Measurements from ENCODE around the gene ZNF780A. TPM values are rescaled to one million over a fixed set of nuclear protein-coding genes. Genes with fewer than 3 reads are reported as not detected.
"Not testable (repeated sequence)": the region's sequence is repeated elsewhere in the genome, so short reads cannot be mapped to it uniquely, and the experiment has no call there.

ZNF780A gene
- 10 to 100 TPM; 12.7 to 17.8 TPM for total RNA-seq

- peak; percentile 92 to 97 for ATAC-seq
- Mint-ChIP-seq H3K9me3 (peaks cover 0 to 4% of the 10 kb centered on the region in 2 donors), H3K27ac (peak within 1 kb of the TSS; percentile 95 to 99), H3K36me3 (peaks cover 19 to 27% of the 10 kb centered on the region in 2 donors)
- DNase-seq (ENCODE audit: low spot score in 2 of 2) = peak; percentile 73 to 83
Observed at GRCh38 chr19:40090241-40091204, at the start of gene ZNF780A. Gene ZNF780A, minus strand, starts transcription at chr19:40090943. Its CDS starts 6,190 bp downstream, at chr19:40084753.

- no peaks in the 10 kb centered on the region for H3K36me3 Mint-ChIP-seq
- no peak overlapping the region for H3K27ac Mint-ChIP-seq
- ATAC-seq (no peak), DNase-seq (ENCODE audit: low spot score in 2 of 2) (no peak)
- no peaks in the 10 kb centered on the region for H3K9me3 Mint-ChIP-seq
Observed at GRCh38 chr19:40139533-40140287, 49.0 kb upstream of the ZNF780A start.

DNA sequence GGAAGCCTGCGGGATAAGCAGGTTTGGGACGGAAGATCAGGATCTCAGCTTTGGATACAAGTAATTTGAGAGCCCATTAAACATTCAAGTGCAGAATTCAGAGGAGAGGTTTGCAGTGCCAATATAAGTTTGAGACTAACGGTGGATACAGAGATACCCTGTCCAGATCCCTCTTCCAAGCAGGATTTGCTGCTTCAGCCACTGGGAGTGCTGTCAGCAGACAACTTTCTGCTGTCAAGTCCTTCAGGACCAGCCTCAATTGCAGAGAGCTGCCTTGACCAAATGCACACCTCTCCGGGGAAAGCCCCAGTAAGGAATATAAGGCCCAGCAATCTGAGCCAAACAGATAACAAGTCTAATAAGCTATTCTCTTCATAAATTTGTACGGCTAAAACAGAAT is 46.1 kb upstream of the ZNF780A start:
- Mint-ChIP-seq H3K36me3 (no peaks in the 10 kb centered on the region), H3K9me3 (no peaks in the 10 kb centered on the region), H3K27ac (no peak overlapping the region)
- DNase-seq (ENCODE audit: low spot score in 2 of 2) = no peak
- ATAC-seq = no peak

GRCh38 chr19:40134866-40135265 is 44.1 kb upstream of the ZNF780A start:
- Mint-ChIP-seq H3K36me3 (peaks cover 0 to 1% of the 10 kb centered on the region in 2 donors), H3K27ac (no peak overlapping the region), H3K9me3 (peaks cover 0 to 4% of the 10 kb centered on the region in 2 donors)
- DNase-seq (ENCODE audit: low spot score in 2 of 2) = no peak
- no peak for ATAC-seq

DNA sequence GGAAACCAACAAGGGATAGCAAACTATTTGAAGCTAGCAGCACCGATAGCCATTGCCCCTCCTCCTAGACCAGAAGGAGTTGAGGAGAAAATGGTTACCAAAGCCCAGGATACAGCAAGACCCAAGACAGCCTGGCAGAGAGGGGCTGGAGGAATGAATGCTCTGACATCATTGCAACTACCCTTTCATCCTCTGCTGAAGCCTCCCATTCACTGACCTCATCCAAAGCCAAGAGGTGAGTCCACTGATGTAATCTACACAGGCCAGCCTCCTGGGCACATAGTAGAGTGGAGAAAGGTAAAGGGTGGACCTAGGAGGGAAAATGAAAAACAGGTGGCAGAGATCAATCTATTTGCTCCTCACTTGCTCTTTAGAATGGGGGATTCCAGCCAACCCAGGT is 42.7 kb upstream of the ZNF780A start:
- Mint-ChIP-seq H3K36me3 (peaks cover 6 to 7% of the 10 kb centered on the region in 2 donors), H3K9me3 (peaks cover 5 to 9% of the 10 kb centered on the region in 2 donors), H3K27ac (no peak overlapping the region)
- DNase-seq (ENCODE audit: low spot score in 2 of 2) (no peak), ATAC-seq (no peak)

DNA sequence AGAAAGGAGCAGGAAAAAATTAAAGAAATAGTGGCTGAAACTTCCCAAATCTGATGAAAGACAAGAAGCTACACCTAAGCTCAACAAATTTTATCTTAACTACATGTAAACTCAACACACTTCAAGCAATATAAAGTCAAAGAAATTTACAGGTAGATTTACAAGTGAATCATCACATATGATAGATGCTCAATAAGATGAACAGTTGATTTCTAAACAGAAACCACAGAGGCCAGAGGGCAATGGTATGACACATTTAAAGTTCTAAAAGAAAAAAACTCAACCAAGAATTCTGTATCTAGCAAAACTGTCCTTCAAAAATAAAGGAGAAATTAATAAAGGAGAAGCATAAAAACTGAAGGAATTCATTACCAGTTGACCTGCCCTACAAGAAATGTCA is 39.3 kb upstream of the ZNF780A start:
- Mint-ChIP-seq H3K27ac (no peak overlapping the region), H3K36me3 (peaks cover 6 to 7% of the 10 kb centered on the region in 2 donors), H3K9me3 (peaks cover 5 to 9% of the 10 kb centered on the region in 2 donors)
- no peak for DNase-seq (ENCODE audit: low spot score in 2 of 2)
- no peak for ATAC-seq

DNA sequence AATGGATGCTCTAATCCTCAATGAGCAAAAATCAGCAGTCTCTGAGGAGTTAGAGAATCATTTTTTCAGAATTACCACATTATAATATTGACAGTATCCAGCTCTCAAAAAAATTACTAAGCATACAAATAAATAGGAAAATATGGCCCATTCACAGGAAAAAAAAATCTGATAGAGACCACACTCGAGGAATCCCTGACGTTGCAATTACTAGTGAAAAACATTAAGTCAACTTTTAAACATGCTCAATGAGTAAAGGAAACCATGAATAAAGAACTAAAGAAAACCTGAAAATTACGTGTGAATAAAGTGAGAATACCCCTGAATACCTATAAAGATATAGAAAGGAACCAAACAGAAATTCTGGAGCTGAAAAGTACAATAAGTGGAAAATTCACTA is 38.7 kb upstream of the ZNF780A start:
- ATAC-seq = no peak
- peaks cover 5 to 9% of the 10 kb centered on the region in 2 donors for H3K9me3 Mint-ChIP-seq
- peaks cover 6 to 7% of the 10 kb centered on the region in 2 donors for H3K36me3 Mint-ChIP-seq
- no peak overlapping the region for H3K27ac Mint-ChIP-seq
- no peak for DNase-seq (ENCODE audit: low spot score in 2 of 2)

- H3K9me3 Mint-ChIP-seq = peaks cover 5 to 9% of the 10 kb centered on the region in 2 donors
- H3K36me3 Mint-ChIP-seq = peaks cover 6 to 7% of the 10 kb centered on the region in 2 donors
- ATAC-seq (no peak), DNase-seq (ENCODE audit: low spot score in 2 of 2) (no peak)
- no peak overlapping the region for H3K27ac Mint-ChIP-seq
Observed at GRCh38 chr19:40128991-40129390, 38.2 kb upstream of the ZNF780A start.

- Mint-ChIP-seq H3K27ac (no peak overlapping the region), H3K36me3 (peaks cover 0 to 5% of the 10 kb centered on the region in 2 donors), H3K9me3 (peaks cover 0 to 12% of the 10 kb centered on the region in 2 donors)
- no peak for ATAC-seq
- DNase-seq (ENCODE audit: low spot score in 2 of 2) = no peak
Observed at GRCh38 chr19:40119380-40119779, 28.6 kb upstream of the ZNF780A start.

- not testable (repeated sequence) for H3K36me3 Mint-ChIP-seq
- peaks cover 0 to 12% of the 10 kb centered on the region in 2 donors for H3K9me3 Mint-ChIP-seq
Observed at GRCh38 chr19:40118638-40119037, 27.9 kb upstream of the ZNF780A start.

GRCh38 chr19:40116075-40116474 is 25.3 kb upstream of the ZNF780A start:
- Mint-ChIP-seq H3K9me3 (peaks cover 0 to 14% of the 10 kb centered on the region in 2 donors), H3K27ac (no peak overlapping the region), H3K36me3 (peaks cover 0 to 5% of the 10 kb centered on the region in 2 donors)
- ATAC-seq (no peak), DNase-seq (ENCODE audit: low spot score in 2 of 2) (no peak)

More at GRCh38 chr19:40118638-40119037, 27.9 kb upstream of the ZNF780A start:
- DNase-seq (ENCODE audit: low spot score in 2 of 2); ATAC-seq; H3K27ac Mint-ChIP-seq: not testable (repeated sequence)

- not testable (repeated sequence) for ATAC-seq; DNase-seq (ENCODE audit: low spot score in 2 of 2); H3K36me3 Mint-ChIP-seq; H3K27ac Mint-ChIP-seq; H3K9me3 Mint-ChIP-seq
Observed at GRCh38 chr19:40114119-40114518, 23.4 kb upstream of the ZNF780A start.

DNA sequence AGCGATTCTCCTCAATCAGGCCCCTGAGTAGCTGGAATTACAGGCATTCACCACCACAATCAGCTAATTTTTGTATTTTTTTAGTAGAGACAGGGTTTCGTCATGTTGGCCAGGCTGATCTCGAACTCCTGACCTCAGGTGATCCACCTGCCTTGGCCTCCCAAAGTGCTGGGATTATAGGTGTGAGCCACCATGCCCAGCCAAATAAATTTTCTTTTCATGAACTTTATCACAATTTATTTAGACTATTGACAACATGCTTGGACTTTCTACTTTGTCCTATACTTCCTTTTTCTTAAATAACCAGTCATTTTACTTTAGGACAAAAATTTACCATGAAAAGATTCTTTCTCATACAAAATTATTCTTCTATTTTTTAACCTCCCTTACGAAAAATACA is 21.5 kb upstream of the ZNF780A start:
- not testable (repeated sequence) for H3K9me3 Mint-ChIP-seq; DNase-seq (ENCODE audit: low spot score in 2 of 2); ATAC-seq; H3K36me3 Mint-ChIP-seq; H3K27ac Mint-ChIP-seq

GRCh38 chr19:40110570-40110969 is 19.8 kb upstream of the ZNF780A start:
- no peak for DNase-seq (ENCODE audit: low spot score in 2 of 2)

GRCh38 chr19:40104754-40105153 is 14.0 kb upstream of the ZNF780A start:
- no peak for ATAC-seq

More at GRCh38 chr19:40110570-40110969, 19.8 kb upstream of the ZNF780A start:
- Mint-ChIP-seq H3K9me3 (peaks cover 0 to 9% of the 10 kb centered on the region in 2 donors), H3K27ac (no peak overlapping the region), H3K36me3 (peaks cover 4% of the 10 kb centered on the region in 2 donors)
- no peak for ATAC-seq

GRCh38 chr19:40103600-40103999 is 12.9 kb upstream of the ZNF780A start:
- H3K36me3 Mint-ChIP-seq = peaks cover 4 to 5% of the 10 kb centered on the region in 2 donors
- DNase-seq (ENCODE audit: low spot score in 2 of 2) = no peak
- ATAC-seq = no peak
- H3K27ac Mint-ChIP-seq = no peak overlapping the region
- H3K9me3 Mint-ChIP-seq = no peaks in the 10 kb centered on the region

More at GRCh38 chr19:40104754-40105153, 14.0 kb upstream of the ZNF780A start:
- Mint-ChIP-seq H3K27ac (no peak overlapping the region), H3K9me3 (no peaks in the 10 kb centered on the region), H3K36me3 (peaks cover 4 to 5% of the 10 kb centered on the region in 2 donors)
- DNase-seq (ENCODE audit: low spot score in 2 of 2) = no peak

DNA sequence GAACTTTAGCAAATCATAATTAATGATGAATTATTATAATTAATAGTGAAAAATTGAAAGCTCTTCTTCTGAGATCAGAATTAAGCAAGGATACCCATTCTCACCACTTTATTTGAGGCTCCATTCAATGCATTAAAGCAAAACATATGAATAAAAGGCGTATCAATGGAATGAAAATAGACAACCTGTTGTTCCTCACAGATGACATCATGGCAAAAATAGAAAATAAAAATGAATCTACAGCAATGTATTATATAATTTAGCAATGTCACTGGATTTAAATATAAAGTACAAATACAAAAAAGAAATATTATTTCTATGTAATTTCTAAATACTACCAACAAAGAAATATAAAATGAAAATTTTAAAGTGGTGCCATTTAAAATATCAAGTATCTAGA is 11.1 kb upstream of the ZNF780A start:
- H3K9me3 Mint-ChIP-seq = no peaks in the 10 kb centered on the region
- H3K36me3 Mint-ChIP-seq = peaks cover 4 to 5% of the 10 kb centered on the region in 2 donors
- DNase-seq (ENCODE audit: low spot score in 2 of 2) (no peak), ATAC-seq (no peak)
- H3K27ac Mint-ChIP-seq = no peak overlapping the region
